IMR-90 (cell line): ENCODE results near the gene SOCS6. TPM values are rescaled to one million over a fixed set of nuclear protein-coding genes. Genes with fewer than 3 reads are reported as not detected.

ENCODE experiments used
- ATAC-seq: fragments of 200-7000 bp; cut with Tn5 transposase; 2 replicates; pipeline ENCODE4 v1.9.1; 2020; ENCODE audit warnings: low read depth, mild to moderate bottlenecking, moderate library complexity
- BruUV-seq: library from RNA; stranded (reverse); fragments of 400-500 nt; replicated peaks from 2 replicates; lab custom pipeline; 2021; lab: Mats Ljungman, UMichigan
- CTCF ChIA-PET: fragments of 300-600 bp; formaldehyde crosslinking; extraction: SDS; loops from one replicate; lab custom pipeline; 2021; ENCODE audit warnings: antibody characterized with exemption; lab: Yijun Ruan, JAX
- POLR2A ChIA-PET: fragments of 300-600 bp; sonication (Branson Sonifier 250); formaldehyde crosslinking; loops from one replicate; lab custom pipeline; 2022; ENCODE audit warnings: antibody characterized with exemption; ENCODE audit not compliant: unreplicated experiment; lab: Charles Lee
- DNase-seq: peaks from one replicate; pipeline ENCODE4 v3.0.0; 2013
- H2AFZ ChIP-seq: replicated peaks from 2 replicates; pipeline ENCODE3; 2013; ENCODE audit warnings: low read length, mild to moderate bottlenecking; ENCODE audit not compliant: poor library complexity
- H2AK5ac ChIP-seq: 2 replicates; pipeline ENCODE4 v1.6.1; 2013; ENCODE audit warnings: low read depth, low read length, inconsistent platforms
- H2AK9ac ChIP-seq: replicated peaks from 2 replicates; pipeline ENCODE3; 2013; ENCODE audit warnings: mild to moderate bottlenecking, low read depth, low read length, moderate library complexity; ENCODE audit not compliant: poor library complexity
- H2BK120ac ChIP-seq: 2 replicates; pipeline ENCODE4 v1.6.1; 2013; ENCODE audit warnings: low read depth, low read length, inconsistent platforms
- H2BK15ac ChIP-seq: 3 replicates; pipeline ENCODE4 v1.6.1; 2013; ENCODE audit warnings: low read depth, low read length, inconsistent platforms
- H2BK20ac ChIP-seq: 2 replicates; pipeline ENCODE4 v1.6.1; 2013; ENCODE audit warnings: low read depth, mild to moderate bottlenecking, inconsistent platforms, low read length, moderate library complexity
- H2BK5ac ChIP-seq: 2 replicates; pipeline ENCODE4 v1.6.1; 2013; ENCODE audit warnings: mild to moderate bottlenecking, low read depth, low read length, inconsistent platforms; ENCODE audit not compliant: poor library complexity, severe bottlenecking
- H3K14ac ChIP-seq: replicated peaks from 2 replicates; pipeline ENCODE4 v1.6.1; 2013; ENCODE audit warnings: low read depth, low read length, inconsistent platforms
- H3K18ac ChIP-seq: 2 replicates; pipeline ENCODE4 v1.6.1; 2013; ENCODE audit warnings: low read depth, low read length, control low read depth
- H3K23ac ChIP-seq: 2 replicates; pipeline ENCODE4 v1.6.1; 2013; ENCODE audit warnings: low read depth, low read length, inconsistent platforms
- H3K27ac ChIP-seq: 2 replicates; pipeline ENCODE4 v1.5.1; 2013; ENCODE audit warnings: mild to moderate bottlenecking, control low read depth, low read length; ENCODE audit not compliant: insufficient read depth
- H3K27me3 ChIP-seq: 2 replicates; pipeline ENCODE4 v1.6.1; 2013; ENCODE audit warnings: low read length; ENCODE audit not compliant: control insufficient read depth, insufficient read depth
- H3K36me3 ChIP-seq: 2 replicates; pipeline ENCODE4 v1.6.1; 2013; ENCODE audit warnings: low read length, mixed read lengths; ENCODE audit not compliant: control insufficient read depth, insufficient read depth
- H3K4ac ChIP-seq: 2 replicates; pipeline ENCODE4 v1.6.1; 2013; ENCODE audit warnings: low read depth, low read length, inconsistent platforms
- H3K4me1 ChIP-seq: 2 replicates; pipeline ENCODE4 v1.6.1; 2013; ENCODE audit warnings: low read length, mixed read lengths; ENCODE audit not compliant: control insufficient read depth, insufficient read depth
- H3K4me2 ChIP-seq: 2 replicates; pipeline ENCODE4 v1.6.1; 2013; ENCODE audit warnings: low read depth, mild to moderate bottlenecking, control low read depth, low read length, moderate library complexity
- H3K4me3 ChIP-seq: 2 replicates; pipeline ENCODE4 v1.5.1; 2013; ENCODE audit warnings: low read depth, mild to moderate bottlenecking, control low read depth, low read length, moderate library complexity; ENCODE audit not compliant: insufficient read depth
- H3K56ac ChIP-seq: 2 replicates; pipeline ENCODE4 v1.6.1; 2013; ENCODE audit warnings: low read length, inconsistent platforms; ENCODE audit not compliant: insufficient read depth; ENCODE audit errors: extremely low read depth
- H3K79me1 ChIP-seq, 2 experiments: 2 replicates each; pipeline ENCODE4 v1.6.1; 2013; ENCODE audit warnings: low read length in 2 of 2, inconsistent platforms in 1 of 2, low read depth in 1 of 2
- H3K9ac ChIP-seq: 2 replicates; pipeline ENCODE4 v1.6.1; 2013; ENCODE audit warnings: low read depth, low read length, control low read depth
- H3K9me1 ChIP-seq: 2 replicates; pipeline ENCODE4 v1.6.1; 2013; ENCODE audit warnings: low read length, inconsistent platforms; ENCODE audit not compliant: insufficient read depth
- H3K9me3 ChIP-seq: 2 replicates; pipeline ENCODE4 v1.6.1; 2013; ENCODE audit warnings: low read length; ENCODE audit not compliant: control insufficient read depth, insufficient read depth
- H4K20me1 ChIP-seq: 2 replicates; pipeline ENCODE4 v1.6.1; 2013; ENCODE audit warnings: low read length, inconsistent platforms; ENCODE audit not compliant: insufficient read depth
- H4K5ac ChIP-seq: 2 replicates; pipeline ENCODE4 v1.6.1; 2013; ENCODE audit warnings: mild to moderate bottlenecking, low read depth, low read length, control low read depth
- H4K8ac ChIP-seq, 2 experiments: 2 replicates each; pipeline ENCODE4 v1.6.1; 2013; ENCODE audit warnings: low read depth in 2 of 2, low read length in 2 of 2, control low read depth in 1 of 2, inconsistent platforms in 1 of 2
- H4K91ac ChIP-seq: 2 replicates; pipeline ENCODE4 v1.6.1; 2013; ENCODE audit warnings: low read depth, low read length, inconsistent platforms; ENCODE audit not compliant: insufficient read depth
- POLR2A ChIP-seq: IDR thresholded peaks from 2 replicates; pipeline ENCODE4 v1.6.1; 2012; ENCODE audit warnings: mild to moderate bottlenecking, low read depth, low read length
- WGBS, 2 experiments: methylation state at CpG; one replicate each; pipeline versions ENCODE4 v1.1.5 to v1.1.7; 2013; ENCODE audit warnings: missing lambda C conversion rate in 2 of 2; ENCODE audit not compliant: insufficient read length in 1 of 2; ENCODE audit errors: extremely low coverage in 2 of 2; 5-methylcytosine and 5-hydroxymethylcytosine counted together
- dilution Hi-C: fragments of 300-500 bp; cut with HindIII; formaldehyde crosslinking; loops from one replicate; pipeline ENCODE4 v1.14.3; 2018; ENCODE audit warnings: low sequenced_read_pairs; ENCODE audit not compliant: unreplicated experiment
- in situ Hi-C: fragments of 300-500 bp; cut with MboI; formaldehyde crosslinking; loops from 3 replicates; pipeline ENCODE4 v1.14.3; 2019; ENCODE audit warnings: low sequenced_read_pairs, inconsistent platforms, mixed read lengths
- intact Hi-C: fragments of 100-400 bp; cut with micrococcal nuclease; formaldehyde crosslinking; loops from 2 replicates; pipeline ENCODE4 v1.10.0; 2022
- polyA plus RNA-seq, 3 experiments: library from polyadenylated mRNA; depleted of rRNA; stranded (reverse); fragments of >200 nt; gene quantifications; 2 replicates each; pipeline ENCODE4 v1.2.3, GENCODE V29; 2012; ENCODE audit warnings: low replicate concordance in 1 of 3
- total RNA-seq: library from RNA; depleted of rRNA; stranded (reverse); fragments of >200 nt; gene quantifications from 2 replicates; pipeline ENCODE4 v1.2.3, GENCODE V29; 2012

Gene SOCS6
- total and polyA plus RNA-seq, 2 of the 4 experiments (the other 2 are of a cell fraction): 21.3 to 57.4 TPM

DNA sequence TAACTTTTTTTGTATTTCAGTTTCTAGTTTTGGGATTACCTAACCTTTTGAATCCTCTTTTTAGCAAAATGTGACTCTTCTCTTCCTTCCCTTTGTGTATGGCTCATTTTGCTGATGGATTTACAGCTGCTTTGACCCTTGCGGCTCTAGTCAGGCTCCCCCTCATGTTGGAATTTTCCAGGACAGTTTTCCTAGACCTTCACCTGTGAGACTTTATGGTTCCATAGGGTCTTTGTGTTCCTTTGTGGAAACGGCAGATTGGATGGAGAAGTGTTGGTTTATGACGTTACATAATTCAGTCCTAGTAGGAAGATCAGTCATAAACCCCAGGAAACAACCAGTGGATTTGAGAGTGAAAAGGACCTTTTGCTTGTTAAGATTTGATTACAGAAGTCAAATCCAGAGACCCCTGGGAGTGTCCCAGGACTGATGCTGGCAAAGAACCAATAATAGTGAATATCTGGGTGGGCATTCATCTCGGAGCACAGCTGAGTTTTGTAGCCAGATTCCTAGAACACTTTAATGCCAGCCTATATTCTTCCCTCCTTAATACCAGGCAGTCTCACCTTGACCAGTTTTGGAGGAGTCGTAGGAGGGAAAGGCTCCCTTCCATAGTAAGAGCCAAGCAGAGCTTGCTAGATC lies 42.7 kb downstream of the SOCS6 start:
- Histone ChIP-seq H3K14ac (no peak overlapping the region), H2BK15ac (no peak overlapping the region), H3K4ac (no peak overlapping the region), H3K79me1 (peaks cover 12 to 49% of the 10 kb centered on the region in 2 experiments), H3K4me2 (no peak overlapping the region), H3K27ac (no peak overlapping the region), H3K9ac (no peak overlapping the region), H2BK120ac (no peak overlapping the region), H3K23ac (no peak overlapping the region), H4K91ac (no peak overlapping the region), H3K36me3 (peaks cover 1% of the 10 kb centered on the region), H3K18ac (no peak overlapping the region), H3K56ac (no peak overlapping the region), H4K20me1 (no peaks in the 10 kb centered on the region), H2AK5ac (peak overlapping the region; percentile 45), H2BK5ac (no peak overlapping the region), H4K8ac (no peak overlapping the region), H3K9me1 (peaks cover 13% of the 10 kb centered on the region), H3K4me3 (no peak overlapping the region), H3K27me3 (no peaks in the 10 kb centered on the region), H3K4me1 (peaks cover 6% of the 10 kb centered on the region; the same call in 1 of the 2 replicates), H2AFZ (no peak overlapping the region), H4K5ac (peak overlapping the region; percentile 29; the same call in 1 of the 2 replicates), H2BK20ac (no peak overlapping the region), H3K9me3 (peaks cover 5% of the 10 kb centered on the region; the same call in 1 of the 2 replicates), H2AK9ac (no peak overlapping the region)
- dilution Hi-C loops: no loop called here
- ATAC-seq (no peak), DNase-seq (no peak)
- no TSS peak for BruUV-seq
- TF ChIP-seq POLR2A: no peak
- in situ Hi-C loops: no loop called here
- POLR2A ChIA-PET: no interaction called here
- CTCF ChIA-PET: no interaction called here
- intact Hi-C loops: loop anchor here (5.0 kb wide), 1 partner anchor 101 kb away; no protein-coding TSS in a partner anchor
- WGBS, 2 experiments: no CpG with 5 or more reads among the region's 5 CpGs
